Breast epithelium (tissue), 4 donors: ENCODE measurements around the gene EXOG. TPM values are rescaled to one million over a fixed set of nuclear protein-coding genes. Genes with fewer than 3 reads are reported as not detected.

Source experiments
- DNase-seq, 2 donors: peaks; one replicate each; pipeline ENCODE4 v3.0.0-alpha.2; 2019; ENCODE audit warnings: low spot score in 2 of 2
- H3K27ac ChIP-seq, 2 donors: fragments of 200-600 bp; sonication (generic) in 1 of 2; one replicate each; pipeline ENCODE4 v1.5.1; 2016 to 2019; ENCODE audit warnings: mild to moderate bottlenecking in 1 of 2
- H3K27me3 ChIP-seq, 2 donors: fragments of 200-600 bp; sonication (generic) in 1 of 2; one replicate each; pipeline versions ENCODE4 v1.5.1 to v1.6.0; 2017 to 2019; ENCODE audit warnings: control low read depth in 1 of 2, mild to moderate bottlenecking in 1 of 2
- H3K36me3 ChIP-seq: fragments of 200-600 bp; one replicate; pipeline ENCODE4 v1.5.1; 2019
- H3K4me1 ChIP-seq, 2 donors: fragments of 200-600 bp; sonication (generic); one replicate each; pipeline ENCODE4 v1.5.1; 2016 to 2019; ENCODE audit warnings: control low read depth in 1 of 2
- H3K4me3 ChIP-seq, 3 donors: fragments of 200-600 bp; sonication (generic); 1 replicate in 2 of 3; 2 replicates in 1 of 3; pipeline ENCODE4 v1.5.1; 2016 to 2019; ENCODE audit warnings: mild to moderate bottlenecking in 3 of 3, moderate library complexity in 2 of 3
- H3K9me3 ChIP-seq, 2 donors: fragments of 200-600 bp; sonication (generic) in 1 of 2; one replicate each; pipeline ENCODE4 v1.5.1; 2016 to 2019; ENCODE audit warnings: control low read depth in 1 of 2
- POLR2A ChIP-seq: fragments of 450-650 bp; IDR thresholded peaks from one replicate; pipeline ENCODE4 v1.6.1; 2016; ENCODE audit warnings: antibody characterized with exemption, mild to moderate bottlenecking, moderate library complexity
- POLR2AphosphoS5 ChIP-seq, 3 donors: sonication (generic); formaldehyde crosslinking; IDR thresholded peaks; one replicate each; pipeline ENCODE4 v1.6.1; 2017; ENCODE audit warnings: antibody characterized with exemption in 3 of 3
- intact Hi-C: fragments of 100-400 bp; cut with DNase I; formaldehyde crosslinking; loops from one replicate; pipeline ENCODE4 v1.15.1; 2023; ENCODE audit warnings: low total_unique reads
- total RNA-seq, 3 donors: library from RNA; depleted of rRNA; stranded (reverse); fragments of >200 nt; gene quantifications; one replicate each; pipeline ENCODE4 v1.1.0, GENCODE V29; 2016
- TF ChIP-seq, protein P1 (sequence below), 3 donors: fragments of 450-650 bp; IDR thresholded peaks; one replicate each; pipeline ENCODE4 v1.5.1; 2016 to 2017; ENCODE audit warnings: antibody characterized with exemption in 3 of 3, mild to moderate bottlenecking in 3 of 3, moderate library complexity in 3 of 3

Gene EXOG
- total RNA-seq, 3 donors from 2014 or later: 7.5 to 10.2 (median 8.8) TPM

DNA sequence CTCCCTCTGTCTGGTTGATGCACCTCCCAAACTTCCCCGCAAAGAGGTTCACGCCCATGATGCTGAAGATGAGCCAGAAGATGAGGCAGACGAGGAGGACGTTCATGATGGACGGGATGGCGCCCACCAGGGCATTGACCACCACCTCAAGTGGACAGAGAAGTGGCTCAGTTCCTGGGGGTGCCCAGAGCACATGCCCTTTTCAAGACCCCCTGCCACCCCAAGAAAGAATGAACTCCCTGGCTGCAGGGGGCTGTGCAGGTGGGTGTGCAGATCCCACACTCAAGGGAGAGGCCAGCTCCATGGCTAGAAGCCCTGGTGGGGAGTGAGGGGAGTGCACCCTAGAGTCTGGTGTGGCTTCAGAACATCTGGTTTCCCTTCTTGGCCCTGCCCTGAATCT is 64.1 kb downstream of the EXOG start:
- DNase-seq: no peak
- no peaks in the 10 kb centered on the region for H3K27me3 ChIP-seq
- intact Hi-C loops: no loop called here
- H3K36me3 ChIP-seq: no peaks in the 10 kb centered on the region
- no peak overlapping the region for H3K27ac ChIP-seq
- no peaks in the 10 kb centered on the region for H3K4me1 ChIP-seq
- TF ChIP-seq, protein P1, sequence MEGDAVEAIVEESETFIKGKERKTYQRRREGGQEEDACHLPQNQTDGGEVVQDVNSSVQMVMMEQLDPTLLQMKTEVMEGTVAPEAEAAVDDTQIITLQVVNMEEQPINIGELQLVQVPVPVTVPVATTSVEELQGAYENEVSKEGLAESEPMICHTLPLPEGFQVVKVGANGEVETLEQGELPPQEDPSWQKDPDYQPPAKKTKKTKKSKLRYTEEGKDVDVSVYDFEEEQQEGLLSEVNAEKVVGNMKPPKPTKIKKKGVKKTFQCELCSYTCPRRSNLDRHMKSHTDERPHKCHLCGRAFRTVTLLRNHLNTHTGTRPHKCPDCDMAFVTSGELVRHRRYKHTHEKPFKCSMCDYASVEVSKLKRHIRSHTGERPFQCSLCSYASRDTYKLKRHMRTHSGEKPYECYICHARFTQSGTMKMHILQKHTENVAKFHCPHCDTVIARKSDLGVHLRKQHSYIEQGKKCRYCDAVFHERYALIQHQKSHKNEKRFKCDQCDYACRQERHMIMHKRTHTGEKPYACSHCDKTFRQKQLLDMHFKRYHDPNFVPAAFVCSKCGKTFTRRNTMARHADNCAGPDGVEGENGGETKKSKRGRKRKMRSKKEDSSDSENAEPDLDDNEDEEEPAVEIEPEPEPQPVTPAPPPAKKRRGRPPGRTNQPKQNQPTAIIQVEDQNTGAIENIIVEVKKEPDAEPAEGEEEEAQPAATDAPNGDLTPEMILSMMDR (IDR thresholded peaks at IDR 0.05): no peak
- no peak for TF ChIP-seq POLR2AphosphoS5 (IDR thresholded peaks at IDR 0.05)
- H3K9me3 ChIP-seq: peaks cover 0 to 4% of the 10 kb centered on the region in 2 donors
- no peak overlapping the region for H3K4me3 ChIP-seq

- intact Hi-C loops: no loop called here
- Histone ChIP-seq H3K4me1 (no peaks in the 10 kb centered on the region), H3K27me3 (no peaks in the 10 kb centered on the region), H3K4me3 (no peak overlapping the region), H3K27ac (no peak overlapping the region), H3K36me3 (no peaks in the 10 kb centered on the region), H3K9me3 (peaks cover 0 to 4% of the 10 kb centered on the region in 2 donors)
- TF ChIP-seq, protein P1 (IDR thresholded peaks at IDR 0.05): no peak
- TF ChIP-seq POLR2AphosphoS5 (IDR thresholded peaks at IDR 0.05) (no peak), POLR2A (no peak)
- no peak for DNase-seq
These were observed 65.0 kb downstream of the EXOG start for GRCh38 chr3:38560996-38561717.

- Histone ChIP-seq H3K27me3 (no peaks in the 10 kb centered on the region), H3K27ac (no peak overlapping the region), H3K36me3 (no peaks in the 10 kb centered on the region), H3K4me3 (no peak overlapping the region), H3K9me3 (peaks cover 0 to 4% of the 10 kb centered on the region in 2 donors), H3K4me1 (no peaks in the 10 kb centered on the region)
- DNase-seq: no peak
- intact Hi-C loops: no loop called here
- TF ChIP-seq POLR2AphosphoS5 (IDR thresholded peaks at IDR 0.05) (no peak), POLR2A (no peak)
- TF ChIP-seq, protein P1 (IDR thresholded peaks at IDR 0.05): no peak
These were observed 65.8 kb downstream of the EXOG start for GRCh38 chr3:38561746-38562466.

DNA sequence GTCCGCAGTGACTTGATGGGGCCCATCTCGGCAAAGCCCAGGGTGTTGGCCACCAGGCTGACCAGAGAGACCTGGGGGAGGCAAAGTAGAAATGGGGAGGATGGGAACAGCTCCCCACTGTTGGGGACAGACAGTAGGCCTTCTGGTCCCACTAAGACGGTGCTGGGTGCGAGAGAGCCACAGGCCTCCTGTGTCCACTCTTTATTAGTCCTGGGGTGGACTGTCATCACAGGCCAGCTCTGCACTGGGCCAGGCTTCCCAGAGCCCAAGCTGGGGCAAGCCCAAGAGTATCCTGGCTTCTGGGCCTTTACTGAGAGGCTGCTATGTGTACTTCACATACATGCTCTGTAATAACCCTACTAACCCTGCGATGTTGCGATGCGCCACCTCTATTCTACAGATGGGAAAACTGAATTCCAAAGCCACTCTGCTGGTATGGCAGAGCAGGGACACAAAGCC is 66.4 kb downstream of the EXOG start:
- H3K4me1 ChIP-seq: no peaks in the 10 kb centered on the region
- no peak overlapping the region for H3K4me3 ChIP-seq
- H3K27ac ChIP-seq: no peak overlapping the region
- H3K36me3 ChIP-seq: no peaks in the 10 kb centered on the region
- TF ChIP-seq POLR2AphosphoS5 (IDR thresholded peaks at IDR 0.05) (no peak), POLR2A (no peak)
- TF ChIP-seq, protein P1 (IDR thresholded peaks at IDR 0.05): no peak
- DNase-seq: no peak
- peaks cover 0 to 4% of the 10 kb centered on the region in 2 donors for H3K9me3 ChIP-seq
- intact Hi-C loops: no loop called here
- H3K27me3 ChIP-seq: no peaks in the 10 kb centered on the region
